PC-9 (cell line): Measurements from ENCODE around the gene FAM120C.

Experiments used
- CTCF ChIP-seq: fragments of 200-600 bp; sonication (generic); conservative IDR thresholded peaks from 2 replicates; pipeline ENCODE4 v1.6.1; 2017; ENCODE audit warnings: mixed run types, antibody characterized with exemption, mild to moderate bottlenecking, moderate library complexity
- EZH2 ChIP-seq: fragments of 200-600 bp; sonication (generic); IDR thresholded peaks from 2 replicates; pipeline ENCODE4 v1.8.0; 2017; ENCODE audit warnings: antibody characterized with exemption, low read depth

GRCh38 chrX:54182194-54182863 lies 725 bp downstream of the FAM120C start:
- TF ChIP-seq EZH2: no peak
- TF ChIP-seq CTCF: no peak
